HG03097 (cell line): ENCODE measurements around the gene KLK8.

Experiments used
- ATAC-seq: cut with Tn5 transposase; IDR thresholded peaks from one replicate; pipeline ENCODE4 v1.9.1; 2021; ENCODE audit not compliant: unreplicated experiment, low FRiP score

Gene KLK8

DNA sequence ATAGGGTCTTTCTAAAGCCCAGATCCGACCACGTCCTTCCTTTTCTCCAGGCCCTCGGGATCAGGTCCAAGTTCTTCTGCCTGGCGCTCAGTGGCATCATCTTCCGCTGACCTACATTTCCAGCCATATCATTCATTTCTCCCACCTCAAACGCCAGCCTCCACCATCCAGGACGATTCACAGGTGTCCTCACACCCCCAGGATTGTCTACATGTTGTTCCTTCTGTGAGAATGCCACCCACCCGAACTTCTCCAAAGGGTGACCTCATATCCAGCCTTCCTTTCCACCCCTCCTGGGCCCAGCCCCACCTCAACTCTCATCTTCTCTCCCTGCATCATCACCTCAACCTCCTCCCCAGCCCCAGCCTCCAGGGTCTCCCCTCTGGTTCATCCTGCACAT, 43.8 kb downstream of the KLK8 start:
- ATAC-seq: no peak

DNA sequence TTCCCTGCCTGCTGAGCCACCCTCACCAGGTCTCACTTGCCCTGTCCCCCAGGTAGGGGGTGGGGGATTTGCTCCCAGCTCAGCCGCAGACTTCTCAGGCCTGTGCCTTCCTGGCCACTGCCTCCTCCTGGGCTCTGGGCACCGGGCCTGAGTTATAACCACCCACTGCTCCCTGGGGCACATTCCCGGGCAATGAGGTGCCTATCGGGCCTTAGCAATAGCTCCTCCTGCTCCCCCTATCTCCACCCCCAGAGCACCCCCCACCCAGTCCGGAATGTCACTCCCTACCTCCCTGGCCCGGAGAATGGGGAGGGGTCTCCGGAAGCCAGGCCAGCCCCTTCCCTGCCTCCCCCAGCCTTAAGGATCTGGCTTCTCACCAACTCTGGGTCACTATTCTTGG, 48.5 kb downstream of the KLK8 start, which contains the start of gene KLK5:
Gene KLK5 (minus strand): TSS at position 129 of the 400 bp plus-strand sequence. CDS start 381 bp downstream, outside the sequence.
- ATAC-seq: no peak

DNA sequence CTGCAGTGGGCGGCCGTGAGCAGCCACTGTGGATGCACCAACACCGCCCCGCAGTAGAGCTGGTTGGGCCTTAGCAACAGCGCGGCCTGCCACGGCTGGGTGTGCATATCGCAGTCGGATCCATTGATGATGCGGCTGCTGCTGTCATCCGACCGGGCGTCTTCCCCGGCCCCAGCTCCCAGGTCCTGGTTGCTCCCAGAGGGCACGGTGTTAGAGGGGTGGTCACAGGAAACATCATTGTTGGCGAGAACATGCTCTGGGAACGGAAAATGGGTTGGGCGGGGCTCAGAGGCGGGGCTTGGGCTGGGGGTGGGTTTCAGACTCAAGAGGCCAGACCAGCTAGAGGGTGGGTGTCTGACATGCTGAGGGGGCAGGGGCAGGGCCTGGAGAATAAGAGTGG, 51.5 kb downstream of the KLK8 start:
- ATAC-seq: no peak

DNA sequence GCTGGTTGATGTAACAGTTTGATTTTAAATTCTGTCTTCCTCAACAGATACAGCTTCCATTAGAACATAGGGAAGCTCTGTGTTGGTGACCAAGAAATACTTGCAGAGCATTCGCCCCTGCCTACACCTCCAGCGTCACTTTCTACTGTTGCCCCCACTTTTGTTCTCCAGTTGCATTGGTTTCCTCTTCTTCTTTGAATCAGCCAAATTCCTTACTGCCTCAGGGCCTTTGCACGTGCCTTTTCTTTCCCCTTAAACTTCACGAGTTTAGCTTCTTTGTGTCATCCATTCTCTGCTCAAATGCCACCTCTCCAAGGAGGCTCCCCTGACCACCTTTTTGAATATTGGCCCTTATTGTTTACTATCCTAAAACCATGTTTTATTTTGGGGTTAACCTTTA, 54.3 kb downstream of the KLK8 start:
- ATAC-seq: no peak
